Panc1 (cell line): ENCODE data around the gene CAD. TPM values are rescaled to one million over a fixed set of nuclear protein-coding genes. Genes with fewer than 3 reads are reported as not detected.

ENCODE experiments used
- ATAC-seq: fragments of 200-7000 bp; cut with Tn5 transposase; 2 replicates; pipeline ENCODE4 v1.9.1; 2020; ENCODE audit warnings: mild to moderate bottlenecking, moderate library complexity
- BruUV-seq: library from RNA; stranded (reverse); fragments of 400-500 nt; replicated peaks from 2 replicates; lab custom pipeline; 2021; lab: Mats Ljungman, UMichigan
- CTCF ChIA-PET: fragments of 300-600 bp; sonication (Branson Sonifier 250); formaldehyde crosslinking; loops from one replicate; lab custom pipeline; 2022; ENCODE audit warnings: antibody characterized with exemption; lab: Charles Lee
- POLR2A ChIA-PET: fragments of 300-600 bp; sonication (Branson Sonifier 250); formaldehyde crosslinking; loops from one replicate; lab custom pipeline; 2022; ENCODE audit warnings: antibody characterized with exemption; lab: Charles Lee
- DNase-seq: peaks from one replicate; pipeline ENCODE4 v3.0.0-alpha.2; 2010; ENCODE audit warnings: low read depth, low spot score
- H3K27ac ChIP-seq: 2 replicates; pipeline ENCODE4 v1.5.1; 2011; ENCODE audit warnings: mild to moderate bottlenecking, low read length, inconsistent platforms
- H3K27me3 ChIP-seq: fragments of 200-500 bp; sonication (Bioruptor generic); 2 replicates; pipeline ENCODE4 v1.6.0; 2014; ENCODE audit warnings: low read length, inconsistent platforms; ENCODE audit not compliant: control insufficient read depth, insufficient read depth
- H3K36me3 ChIP-seq: fragments of 200-500 bp; sonication (Bioruptor generic); 2 replicates; pipeline ENCODE4 v1.5.1; 2014; ENCODE audit warnings: inconsistent platforms, mild to moderate bottlenecking, low read length, moderate library complexity; ENCODE audit not compliant: control insufficient read depth, insufficient read depth
- H3K4me1 ChIP-seq: 2 replicates; pipeline ENCODE4 v1.5.1; 2011; ENCODE audit warnings: inconsistent platforms, mild to moderate bottlenecking, low read length, moderate library complexity; ENCODE audit not compliant: control insufficient read depth, insufficient read depth
- H3K4me3 ChIP-seq, 2 experiments: 2 replicates each; pipeline ENCODE4 v1.5.1; 2011 to 2012; ENCODE audit warnings: low read depth in 2 of 2, low read length in 2 of 2, mild to moderate bottlenecking in 2 of 2, inconsistent platforms in 1 of 2, moderate library complexity in 1 of 2
- H3K9me3 ChIP-seq: fragments of 200-500 bp; sonication (Bioruptor generic); 2 replicates; pipeline ENCODE4 v1.5.1; 2014; ENCODE audit warnings: low read depth, mild to moderate bottlenecking, inconsistent platforms, low read length, moderate library complexity; ENCODE audit not compliant: control insufficient read depth, insufficient read depth
- POLR2AphosphoS5 ChIP-seq: IDR thresholded peaks from 2 replicates; pipeline ENCODE4 v1.6.1; 2012; ENCODE audit warnings: mild to moderate bottlenecking, low read depth, low read length, moderate library complexity
- SIN3A ChIP-seq: IDR thresholded peaks from 2 replicates; pipeline ENCODE4 v1.6.1; 2012; ENCODE audit warnings: low read depth, mild to moderate bottlenecking, low read length, moderate library complexity, borderline replicate concordance; ENCODE audit not compliant: insufficient read depth
- TCF7L2 ChIP-seq: IDR thresholded peaks from 2 replicates; pipeline ENCODE4 v1.6.1; 2011; ENCODE audit warnings: mild to moderate bottlenecking, low read depth, low read length, inconsistent platforms
- in situ Hi-C: cut with HindIII; loops from 2 replicates; pipeline ENCODE4 v1.10.0; 2016; ENCODE audit warnings: low sequenced_read_pairs, low pct_unique_long_range_greater_than_20kb
- intact Hi-C: fragments of 100-400 bp; cut with micrococcal nuclease; formaldehyde crosslinking; loops from one replicate; pipeline ENCODE4 v1.10.0; 2022; ENCODE audit not compliant: unreplicated experiment
- total RNA-seq: library from RNA; stranded (reverse); gene quantifications from one replicate; pipeline ENCODE4 v1.2.1, GENCODE V29; 2021; ENCODE audit not compliant: unreplicated experiment
- TF ChIP-seq, protein P1 (sequence below), 2 experiments: IDR thresholded peaks; 2 replicates each; pipeline ENCODE4 v1.6.1; 2011 to 2012; ENCODE audit warnings: low read depth in 2 of 2, control low read depth in 1 of 2, low read length in 1 of 2, mild to moderate bottlenecking in 1 of 2, moderate library complexity in 1 of 2; ENCODE audit not compliant: insufficient read depth in 1 of 2
- TF ChIP-seq, protein P2 (sequence below): fragments of 450-650 bp; IDR thresholded peaks from 2 replicates; pipeline ENCODE4 v1.5.1; 2017; ENCODE audit warnings: mild to moderate bottlenecking

The CAD gene
- total RNA-seq, 1 experiment from 2014 or later, result 76.7 TPM

DNA sequence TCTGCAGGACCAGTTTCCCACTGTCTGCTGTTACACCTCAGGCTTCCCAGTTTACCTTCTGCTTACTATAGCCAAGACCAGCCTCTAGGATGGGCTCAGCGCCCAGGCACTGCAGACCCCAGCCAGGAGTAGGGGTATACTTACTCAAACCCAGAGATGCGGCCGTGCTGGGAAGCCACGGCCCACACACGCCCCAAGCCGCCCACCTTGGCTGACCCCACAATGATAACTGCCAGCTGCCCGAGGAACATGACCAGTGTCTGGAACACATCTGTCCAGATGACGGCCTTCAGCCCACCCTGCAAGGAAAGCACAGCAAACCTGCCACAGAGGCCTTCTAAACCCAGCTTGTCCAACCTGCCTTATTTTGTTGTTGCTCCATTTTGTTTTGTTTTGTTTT, 12.0 kb upstream of the CAD start:
- ATAC-seq, result no peak
- TF ChIP-seq TCF7L2 (no peak), POLR2AphosphoS5 (no peak), SIN3A (no peak)
- TF ChIP-seq, protein P1, sequence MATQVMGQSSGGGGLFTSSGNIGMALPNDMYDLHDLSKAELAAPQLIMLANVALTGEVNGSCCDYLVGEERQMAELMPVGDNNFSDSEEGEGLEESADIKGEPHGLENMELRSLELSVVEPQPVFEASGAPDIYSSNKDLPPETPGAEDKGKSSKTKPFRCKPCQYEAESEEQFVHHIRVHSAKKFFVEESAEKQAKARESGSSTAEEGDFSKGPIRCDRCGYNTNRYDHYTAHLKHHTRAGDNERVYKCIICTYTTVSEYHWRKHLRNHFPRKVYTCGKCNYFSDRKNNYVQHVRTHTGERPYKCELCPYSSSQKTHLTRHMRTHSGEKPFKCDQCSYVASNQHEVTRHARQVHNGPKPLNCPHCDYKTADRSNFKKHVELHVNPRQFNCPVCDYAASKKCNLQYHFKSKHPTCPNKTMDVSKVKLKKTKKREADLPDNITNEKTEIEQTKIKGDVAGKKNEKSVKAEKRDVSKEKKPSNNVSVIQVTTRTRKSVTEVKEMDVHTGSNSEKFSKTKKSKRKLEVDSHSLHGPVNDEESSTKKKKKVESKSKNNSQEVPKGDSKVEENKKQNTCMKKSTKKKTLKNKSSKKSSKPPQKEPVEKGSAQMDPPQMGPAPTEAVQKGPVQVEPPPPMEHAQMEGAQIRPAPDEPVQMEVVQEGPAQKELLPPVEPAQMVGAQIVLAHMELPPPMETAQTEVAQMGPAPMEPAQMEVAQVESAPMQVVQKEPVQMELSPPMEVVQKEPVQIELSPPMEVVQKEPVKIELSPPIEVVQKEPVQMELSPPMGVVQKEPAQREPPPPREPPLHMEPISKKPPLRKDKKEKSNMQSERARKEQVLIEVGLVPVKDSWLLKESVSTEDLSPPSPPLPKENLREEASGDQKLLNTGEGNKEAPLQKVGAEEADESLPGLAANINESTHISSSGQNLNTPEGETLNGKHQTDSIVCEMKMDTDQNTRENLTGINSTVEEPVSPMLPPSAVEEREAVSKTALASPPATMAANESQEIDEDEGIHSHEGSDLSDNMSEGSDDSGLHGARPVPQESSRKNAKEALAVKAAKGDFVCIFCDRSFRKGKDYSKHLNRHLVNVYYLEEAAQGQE (IDR thresholded peaks at IDR 0.05; ENCODE audit: insufficient read depth in 1 of 2, low read depth in 2 of 2, low read length in 1 of 2), result no peak
- TF ChIP-seq, protein P2, sequence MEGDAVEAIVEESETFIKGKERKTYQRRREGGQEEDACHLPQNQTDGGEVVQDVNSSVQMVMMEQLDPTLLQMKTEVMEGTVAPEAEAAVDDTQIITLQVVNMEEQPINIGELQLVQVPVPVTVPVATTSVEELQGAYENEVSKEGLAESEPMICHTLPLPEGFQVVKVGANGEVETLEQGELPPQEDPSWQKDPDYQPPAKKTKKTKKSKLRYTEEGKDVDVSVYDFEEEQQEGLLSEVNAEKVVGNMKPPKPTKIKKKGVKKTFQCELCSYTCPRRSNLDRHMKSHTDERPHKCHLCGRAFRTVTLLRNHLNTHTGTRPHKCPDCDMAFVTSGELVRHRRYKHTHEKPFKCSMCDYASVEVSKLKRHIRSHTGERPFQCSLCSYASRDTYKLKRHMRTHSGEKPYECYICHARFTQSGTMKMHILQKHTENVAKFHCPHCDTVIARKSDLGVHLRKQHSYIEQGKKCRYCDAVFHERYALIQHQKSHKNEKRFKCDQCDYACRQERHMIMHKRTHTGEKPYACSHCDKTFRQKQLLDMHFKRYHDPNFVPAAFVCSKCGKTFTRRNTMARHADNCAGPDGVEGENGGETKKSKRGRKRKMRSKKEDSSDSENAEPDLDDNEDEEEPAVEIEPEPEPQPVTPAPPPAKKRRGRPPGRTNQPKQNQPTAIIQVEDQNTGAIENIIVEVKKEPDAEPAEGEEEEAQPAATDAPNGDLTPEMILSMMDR, result no peak
- intact Hi-C loops (no loop called here), in situ Hi-C loops (no loop called here)
- H3K27ac ChIP-seq, result no peak overlapping the region
- no peaks in the 10 kb centered on the region for H3K9me3 ChIP-seq
- H3K27me3 ChIP-seq, result no peaks in the 10 kb centered on the region
- H3K4me1 ChIP-seq, result no peaks in the 10 kb centered on the region
- H3K4me3 ChIP-seq, result no peak overlapping the region
- BruUV-seq, result no TSS peak
- CTCF ChIA-PET, result no interaction called here
- peaks cover 5% of the 10 kb centered on the region for H3K36me3 ChIP-seq
- DNase-seq, result no peak
- POLR2A ChIA-PET, result no interaction called here

- H3K9me3 ChIP-seq, result no peaks in the 10 kb centered on the region
- H3K4me1 ChIP-seq, result no peaks in the 10 kb centered on the region
- in situ Hi-C loops, result no loop called here
- no peak overlapping the region for H3K27ac ChIP-seq
- intact Hi-C loops, result no loop called here
- ATAC-seq (no peak), DNase-seq (no peak)
- BruUV-seq, result no TSS peak
- ChIA-PET POLR2A (no interaction called here), CTCF (no interaction called here)
- H3K27me3 ChIP-seq, result no peaks in the 10 kb centered on the region
- peaks cover 5% of the 10 kb centered on the region for H3K36me3 ChIP-seq
- no peak overlapping the region for H3K4me3 ChIP-seq
- TF ChIP-seq TCF7L2 (no peak), POLR2AphosphoS5 (no peak), SIN3A (no peak)
- TF ChIP-seq, protein P1 (IDR thresholded peaks at IDR 0.05; ENCODE audit: insufficient read depth in 1 of 2, low read depth in 2 of 2, low read length in 1 of 2), result no peak
- TF ChIP-seq, protein P2, result no peak
Measured at GRCh38 chr2:27206346-27206745, 10.8 kb upstream of the CAD start.
